CD4-positive, CD25-positive, alpha-beta regulatory T cell (primary cell): ENCODE data around the gene KAZN. TPM values are rescaled to one million over a fixed set of nuclear protein-coding genes. Genes with fewer than 3 reads are reported as not detected.

Experiments
- ATAC-seq, 2 donors: fragments of 150-1000 bp; cut with Tn5 transposase; one replicate each; pipeline ENCODE4 v1.10.0; 2021; ENCODE audit warnings: low read depth in 2 of 2, moderate number of reproducible peaks in 2 of 2, moderate library complexity in 1 of 2
- DNase-seq, 3 donors: peaks; one replicate each; pipeline versions ENCODE4 v3.0.0 to v3.0.0-alpha.2; 2012 to 2022; ENCODE audit warnings: mixed read lengths in 1 of 3
- H3K27ac ChIP-seq: one replicate; pipeline ENCODE4 v1.7.0; 2013; ENCODE audit warnings: mild to moderate bottlenecking, low read length; ENCODE audit not compliant: insufficient read depth, poor library complexity, severe bottlenecking
- H3K27me3 ChIP-seq: one replicate; pipeline ENCODE4 v1.7.0; 2013; ENCODE audit warnings: low read length; ENCODE audit not compliant: control insufficient read depth, insufficient read depth
- H3K36me3 ChIP-seq: one replicate; pipeline ENCODE4 v1.7.0; 2013; ENCODE audit warnings: mild to moderate bottlenecking, low read length, moderate library complexity; ENCODE audit not compliant: control insufficient read depth, insufficient read depth
- H3K4me1 ChIP-seq: 2 replicates; pipeline ENCODE4 v1.7.0; 2013; ENCODE audit warnings: mild to moderate bottlenecking, low read length; ENCODE audit not compliant: insufficient read depth, control insufficient read depth, poor library complexity, severe bottlenecking
- H3K4me3 ChIP-seq: one replicate; pipeline ENCODE4 v1.7.0; 2013; ENCODE audit warnings: low read depth, mild to moderate bottlenecking, low read length, moderate library complexity
- H3K9me3 ChIP-seq, 2 experiments: 1 replicate in 1 of 2; 2 replicates in 1 of 2; pipeline ENCODE4 v1.7.0; 2013; ENCODE audit warnings: low read length in 2 of 2, mild to moderate bottlenecking in 1 of 2, moderate library complexity in 1 of 2; ENCODE audit not compliant: control insufficient read depth in 2 of 2
- H3K27ac Mint-ChIP-seq, 3 donors: one replicate each; pipeline ENCODE4 v1.8.0; 2020 to 2022; ENCODE audit warnings: mild to moderate bottlenecking in 3 of 3, mixed read lengths in 3 of 3, moderate library complexity in 2 of 3
- H3K27me3 Mint-ChIP-seq: one replicate; pipeline ENCODE4 v1.8.0; 2022; ENCODE audit warnings: mild to moderate bottlenecking, mixed read lengths
- H3K36me3 Mint-ChIP-seq: one replicate; pipeline ENCODE4 v1.8.0; 2020; ENCODE audit warnings: mixed read lengths
- H3K4me1 Mint-ChIP-seq, 4 donors: one replicate each; pipeline ENCODE4 v1.8.0; 2020 to 2022; ENCODE audit warnings: mixed read lengths in 4 of 4, mild to moderate bottlenecking in 1 of 4
- H3K4me3 Mint-ChIP-seq, 4 donors: one replicate each; pipeline ENCODE4 v1.8.0; 2020 to 2022; ENCODE audit warnings: mild to moderate bottlenecking in 4 of 4, mixed read lengths in 4 of 4, moderate library complexity in 3 of 4
- H3K9me3 Mint-ChIP-seq, 7 donors: one replicate each; pipeline ENCODE4 v1.8.0; 2020 to 2022; ENCODE audit warnings: mixed read lengths in 7 of 7, mild to moderate bottlenecking in 3 of 7, moderate library complexity in 2 of 7
- polyA plus RNA-seq, 4 donors: library from polyadenylated mRNA; unstranded; fragments of 300-500 nt; fragmentation: Illumina TruSeq; gene quantifications; one replicate each; pipeline ENCODE4 v1.2.3, GENCODE V29; 2021
- total RNA-seq: library from RNA; stranded (reverse); gene quantifications from one replicate; pipeline ENCODE4 v1.2.3, GENCODE V29; 2022

The KAZN gene
- total and polyA plus RNA-seq, 5 donors from 2014 or later = not detected

GRCh38 chr1:14887764-14888350, 289.4 kb downstream of the KAZN start:
- no peak for ATAC-seq
- H3K36me3 Mint-ChIP-seq = no peaks in the 10 kb centered on the region
- H3K27me3 Mint-ChIP-seq = no peaks in the 10 kb centered on the region
- Histone ChIP-seq H3K27me3 (no peaks in the 10 kb centered on the region), H3K36me3 (no peaks in the 10 kb centered on the region), H3K4me3 (no peak overlapping the region), H3K4me1 (no peaks in the 10 kb centered on the region), H3K27ac (no peak overlapping the region), H3K9me3 (no peaks in the 10 kb centered on the region)
- no peak overlapping the region for H3K4me3 Mint-ChIP-seq
- H3K27ac Mint-ChIP-seq = no peak overlapping the region
- no peak for DNase-seq
- H3K4me1 Mint-ChIP-seq = no peaks in the 10 kb centered on the region
- peaks cover 0 to 2% (median 0%) of the 10 kb centered on the region in 7 donors for H3K9me3 Mint-ChIP-seq

GRCh38 chr1:14888374-14888773, 289.9 kb downstream of the KAZN start:
- Mint-ChIP-seq H3K4me1 (no peaks in the 10 kb centered on the region), H3K27me3 (no peaks in the 10 kb centered on the region), H3K36me3 (no peaks in the 10 kb centered on the region), H3K4me3 (no peak overlapping the region), H3K27ac (no peak overlapping the region), H3K9me3 (peaks cover 0 to 2% (median 0%) of the 10 kb centered on the region in 7 donors)
- ATAC-seq (no peak), DNase-seq (no peak)
- no peaks in the 10 kb centered on the region for H3K36me3 ChIP-seq
- no peak overlapping the region for H3K27ac ChIP-seq
- H3K27me3 ChIP-seq = no peaks in the 10 kb centered on the region
- H3K9me3 ChIP-seq = no peaks in the 10 kb centered on the region
- H3K4me3 ChIP-seq = no peak overlapping the region
- no peaks in the 10 kb centered on the region for H3K4me1 ChIP-seq

- Mint-ChIP-seq H3K27ac (no peak overlapping the region), H3K4me3 (no peak overlapping the region), H3K4me1 (no peaks in the 10 kb centered on the region), H3K9me3 (peaks cover 0 to 3% (median 0%) of the 10 kb centered on the region in 7 donors), H3K36me3 (no peaks in the 10 kb centered on the region), H3K27me3 (peaks cover 5% of the 10 kb centered on the region)
- Histone ChIP-seq H3K4me1 (no peaks in the 10 kb centered on the region), H3K27ac (no peak overlapping the region), H3K9me3 (no peaks in the 10 kb centered on the region), H3K27me3 (no peaks in the 10 kb centered on the region), H3K4me3 (no peak overlapping the region), H3K36me3 (no peaks in the 10 kb centered on the region)
- DNase-seq = no peak
- ATAC-seq = no peak
Measured at GRCh38 chr1:14889825-14890440, 291.4 kb downstream of the KAZN start.

GRCh38 chr1:14891991-14892390, 293.5 kb downstream of the KAZN start:
- no peak overlapping the region for H3K27ac ChIP-seq
- Mint-ChIP-seq H3K4me1 (no peaks in the 10 kb centered on the region), H3K9me3 (peaks cover 0 to 1% (median 0%) of the 10 kb centered on the region in 7 donors), H3K27ac (no peak overlapping the region), H3K36me3 (no peaks in the 10 kb centered on the region), H3K27me3 (peaks cover 5% of the 10 kb centered on the region), H3K4me3 (no peak overlapping the region)
- no peaks in the 10 kb centered on the region for H3K9me3 ChIP-seq
- H3K4me1 ChIP-seq = no peaks in the 10 kb centered on the region
- ATAC-seq (no peak), DNase-seq (no peak)
- no peak overlapping the region for H3K4me3 ChIP-seq
- no peaks in the 10 kb centered on the region for H3K36me3 ChIP-seq
- H3K27me3 ChIP-seq = no peaks in the 10 kb centered on the region

GRCh38 chr1:14894811-14895560, 296.5 kb downstream of the KAZN start:
- peaks cover 0 to 1% (median 0%) of the 10 kb centered on the region in 7 donors for H3K9me3 Mint-ChIP-seq
- no peaks in the 10 kb centered on the region for H3K4me1 ChIP-seq
- no peaks in the 10 kb centered on the region for H3K4me1 Mint-ChIP-seq
- H3K27me3 ChIP-seq = no peaks in the 10 kb centered on the region
- H3K9me3 ChIP-seq = no peaks in the 10 kb centered on the region
- no peak overlapping the region for H3K4me3 Mint-ChIP-seq
- no peaks in the 10 kb centered on the region for H3K36me3 Mint-ChIP-seq
- H3K27ac ChIP-seq = no peak overlapping the region
- ATAC-seq = no peak
- no peak overlapping the region for H3K4me3 ChIP-seq
- H3K36me3 ChIP-seq = no peaks in the 10 kb centered on the region
- no peak overlapping the region for H3K27ac Mint-ChIP-seq
- peaks cover 6% of the 10 kb centered on the region for H3K27me3 Mint-ChIP-seq
- DNase-seq = no peak

GRCh38 chr1:14895727-14896126, 297.2 kb downstream of the KAZN start:
- Histone ChIP-seq H3K27ac (no peak overlapping the region), H3K36me3 (no peaks in the 10 kb centered on the region), H3K4me3 (no peak overlapping the region), H3K27me3 (no peaks in the 10 kb centered on the region), H3K9me3 (no peaks in the 10 kb centered on the region), H3K4me1 (no peaks in the 10 kb centered on the region)
- H3K4me3 Mint-ChIP-seq = no peak overlapping the region
- no peak for DNase-seq
- no peak for ATAC-seq
- peaks cover 0 to 1% (median 0%) of the 10 kb centered on the region in 7 donors for H3K9me3 Mint-ChIP-seq
- no peak overlapping the region for H3K27ac Mint-ChIP-seq
- H3K4me1 Mint-ChIP-seq = no peaks in the 10 kb centered on the region
- H3K27me3 Mint-ChIP-seq = peaks cover 8% of the 10 kb centered on the region
- H3K36me3 Mint-ChIP-seq = no peaks in the 10 kb centered on the region

GRCh38 chr1:14896381-14897079, 298.0 kb downstream of the KAZN start:
- Histone ChIP-seq H3K27ac (no peak overlapping the region), H3K4me3 (no peak overlapping the region), H3K27me3 (no peaks in the 10 kb centered on the region), H3K36me3 (no peaks in the 10 kb centered on the region), H3K9me3 (no peaks in the 10 kb centered on the region), H3K4me1 (no peaks in the 10 kb centered on the region)
- peaks cover 0 to 1% (median 0%) of the 10 kb centered on the region in 7 donors for H3K9me3 Mint-ChIP-seq
- H3K27ac Mint-ChIP-seq = no peak overlapping the region
- H3K4me3 Mint-ChIP-seq = no peak overlapping the region
- peaks cover 8% of the 10 kb centered on the region for H3K27me3 Mint-ChIP-seq
- no peaks in the 10 kb centered on the region for H3K36me3 Mint-ChIP-seq
- DNase-seq (no peak), ATAC-seq (no peak)
- no peaks in the 10 kb centered on the region for H3K4me1 Mint-ChIP-seq
